ENCODE data around the gene MPC1. TPM values are rescaled to one million over a fixed set of nuclear protein-coding genes. Genes with fewer than 3 reads are reported as not detected.

Gene MPC1
- total and polyA plus RNA-seq, 2 experiments from 2014 or later = 15.5 to 39.4 TPM

GRCh38 chr6:166333172-166333995, 49.4 kb downstream of the MPC1 start:
- peak overlapping the region; percentile 25; the same call in 1 of the 2 replicates for H3K4me2 ChIP-seq
- no peaks in the 10 kb centered on the region for H3K36me3 ChIP-seq (ENCODE audit: insufficient read depth)
- Mint-ChIP-seq H3K27ac (peak overlapping the region; percentile 19), H3K36me3 (ENCODE audit: low read depth) (peaks cover 25% of the 10 kb centered on the region), H3K4me1 (peaks cover 46% of the 10 kb centered on the region), H3K4me3 (no peak overlapping the region; the same call in 2 of the 3 replicates), H3K9me3 (no peaks in the 10 kb centered on the region), H3K27me3 (ENCODE audit: insufficient read depth, low read depth, poor library complexity) (peaks cover 6% of the 10 kb centered on the region)
- peaks cover 35% of the 10 kb centered on the region for H4K20me1 ChIP-seq (replicated peaks; ENCODE audit: insufficient read depth)
- H3K4me1 ChIP-seq (ENCODE audit: insufficient read depth) = peaks cover 31% of the 10 kb centered on the region
- no peak for DNase-seq (ENCODE audit: low spot score)
- H3K4me3 ChIP-seq = no peak overlapping the region
- peaks cover 95% of the 10 kb centered on the region for H3K79me2 ChIP-seq (replicated peaks; ENCODE audit: insufficient read depth)
- H3K27ac ChIP-seq (ENCODE audit: low read depth) = peak overlapping the region; percentile 1
- H2AFZ ChIP-seq = no peak overlapping the region
- H3K27me3 ChIP-seq (ENCODE audit: insufficient read depth) = no peaks in the 10 kb centered on the region
- no peaks in the 10 kb centered on the region for H3K9me2 ChIP-seq (ENCODE audit: insufficient read depth)
- no peak for TF ChIP-seq ZNF331 (CRISPR knock-in tag; IDR thresholded peaks at IDR 0.05; ENCODE audit: low read depth)
- TF ChIP-seq NANOG (IDR thresholded peaks at IDR 0.05; ENCODE audit: borderline replicate concordance) = no peak
- TF ChIP-seq, protein P1, sequence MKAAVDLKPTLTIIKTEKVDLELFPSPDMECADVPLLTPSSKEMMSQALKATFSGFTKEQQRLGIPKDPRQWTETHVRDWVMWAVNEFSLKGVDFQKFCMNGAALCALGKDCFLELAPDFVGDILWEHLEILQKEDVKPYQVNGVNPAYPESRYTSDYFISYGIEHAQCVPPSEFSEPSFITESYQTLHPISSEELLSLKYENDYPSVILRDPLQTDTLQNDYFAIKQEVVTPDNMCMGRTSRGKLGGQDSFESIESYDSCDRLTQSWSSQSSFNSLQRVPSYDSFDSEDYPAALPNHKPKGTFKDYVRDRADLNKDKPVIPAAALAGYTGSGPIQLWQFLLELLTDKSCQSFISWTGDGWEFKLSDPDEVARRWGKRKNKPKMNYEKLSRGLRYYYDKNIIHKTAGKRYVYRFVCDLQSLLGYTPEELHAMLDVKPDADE (IDR thresholded peaks at IDR 0.05) = no peak
- no peak for TF ChIP-seq ZNF462 (CRISPR knock-in tag; IDR thresholded peaks at IDR 0.05)
- TF ChIP-seq JUNB (IDR thresholded peaks at IDR 0.05; ENCODE audit: unreplicated experiment) = no peak
- TF ChIP-seq, protein P2, sequence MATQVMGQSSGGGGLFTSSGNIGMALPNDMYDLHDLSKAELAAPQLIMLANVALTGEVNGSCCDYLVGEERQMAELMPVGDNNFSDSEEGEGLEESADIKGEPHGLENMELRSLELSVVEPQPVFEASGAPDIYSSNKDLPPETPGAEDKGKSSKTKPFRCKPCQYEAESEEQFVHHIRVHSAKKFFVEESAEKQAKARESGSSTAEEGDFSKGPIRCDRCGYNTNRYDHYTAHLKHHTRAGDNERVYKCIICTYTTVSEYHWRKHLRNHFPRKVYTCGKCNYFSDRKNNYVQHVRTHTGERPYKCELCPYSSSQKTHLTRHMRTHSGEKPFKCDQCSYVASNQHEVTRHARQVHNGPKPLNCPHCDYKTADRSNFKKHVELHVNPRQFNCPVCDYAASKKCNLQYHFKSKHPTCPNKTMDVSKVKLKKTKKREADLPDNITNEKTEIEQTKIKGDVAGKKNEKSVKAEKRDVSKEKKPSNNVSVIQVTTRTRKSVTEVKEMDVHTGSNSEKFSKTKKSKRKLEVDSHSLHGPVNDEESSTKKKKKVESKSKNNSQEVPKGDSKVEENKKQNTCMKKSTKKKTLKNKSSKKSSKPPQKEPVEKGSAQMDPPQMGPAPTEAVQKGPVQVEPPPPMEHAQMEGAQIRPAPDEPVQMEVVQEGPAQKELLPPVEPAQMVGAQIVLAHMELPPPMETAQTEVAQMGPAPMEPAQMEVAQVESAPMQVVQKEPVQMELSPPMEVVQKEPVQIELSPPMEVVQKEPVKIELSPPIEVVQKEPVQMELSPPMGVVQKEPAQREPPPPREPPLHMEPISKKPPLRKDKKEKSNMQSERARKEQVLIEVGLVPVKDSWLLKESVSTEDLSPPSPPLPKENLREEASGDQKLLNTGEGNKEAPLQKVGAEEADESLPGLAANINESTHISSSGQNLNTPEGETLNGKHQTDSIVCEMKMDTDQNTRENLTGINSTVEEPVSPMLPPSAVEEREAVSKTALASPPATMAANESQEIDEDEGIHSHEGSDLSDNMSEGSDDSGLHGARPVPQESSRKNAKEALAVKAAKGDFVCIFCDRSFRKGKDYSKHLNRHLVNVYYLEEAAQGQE (IDR thresholded peaks at IDR 0.05; ENCODE audit: unreplicated experiment) = no peak
- no peak for TF ChIP-seq STAT1 (IDR thresholded peaks at IDR 0.05; ENCODE audit: unreplicated experiment)
- no peak for ATAC-seq
- no peaks in the 10 kb centered on the region; the same call in 1 of the 2 replicates for H3F3A ChIP-seq (replicated peaks; ENCODE audit: low read depth)

Measured in GM23338 (cell line).